ENCODE data around the gene APOBEC3H.
"Not testable (repeated sequence)": the region's sequence is repeated elsewhere in the genome, so short reads cannot be mapped to it uniquely, and the experiment has no call there.

DNA sequence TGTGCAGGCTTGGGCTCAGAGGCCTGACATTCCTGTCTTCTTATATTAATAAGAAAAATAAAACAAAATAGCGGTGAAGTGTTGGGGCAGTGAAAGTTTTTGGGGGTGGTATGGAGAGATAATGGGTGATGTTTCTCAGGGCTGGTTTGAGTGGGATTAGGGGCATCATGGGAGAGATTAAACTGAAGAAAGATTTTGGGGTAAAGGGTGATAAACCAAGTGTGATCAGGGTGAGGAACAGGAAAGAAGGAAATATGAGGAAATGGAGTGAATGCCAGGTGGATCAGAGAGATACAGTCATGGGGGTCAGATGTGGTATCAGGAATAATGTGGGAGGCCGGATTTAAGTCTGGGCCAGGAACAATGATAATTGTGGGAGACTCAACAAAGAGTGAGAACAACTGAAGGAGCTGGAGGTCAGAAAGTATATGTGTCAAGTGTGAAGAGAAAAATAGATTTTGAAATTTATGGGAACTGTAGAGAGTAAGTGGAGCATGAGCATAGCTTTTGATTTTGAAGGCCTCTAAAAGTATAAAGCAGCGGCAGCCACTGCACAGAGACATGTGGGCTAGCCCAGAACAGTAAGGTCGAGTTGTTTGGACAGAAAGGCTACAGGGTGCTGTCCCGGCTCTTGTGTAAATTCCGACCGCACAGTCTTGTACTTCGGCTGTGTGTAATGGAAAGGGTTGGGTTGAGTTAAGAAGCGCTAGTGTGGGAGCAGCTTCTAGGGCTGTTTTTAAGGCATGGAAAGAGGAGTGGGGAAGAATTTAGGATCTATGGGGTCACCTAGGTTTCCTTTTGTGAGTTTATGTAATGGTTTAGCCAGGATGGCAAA is 30.4 kb upstream of the APOBEC3H start:
- TF ChIP-seq POLR2AphosphoS5, CTCF (IDR thresholded peaks at IDR 0.05): not testable (repeated sequence)
